Duodenal mucosa (tissue), 2 donors: Measurements from ENCODE around the gene KIF15.

Experiments
- H3K27ac ChIP-seq: one replicate; pipeline ENCODE4 v1.7.0; 2013; ENCODE audit warnings: low read depth, low read length
- H3K27me3 ChIP-seq, 2 donors: one replicate each; pipeline ENCODE4 v1.7.0; 2013; ENCODE audit warnings: low read length in 2 of 2, control low read depth in 1 of 2; ENCODE audit not compliant: insufficient read depth in 2 of 2, control insufficient read depth in 1 of 2
- H3K36me3 ChIP-seq, 2 donors: one replicate each; pipeline ENCODE4 v1.7.0; 2013; ENCODE audit warnings: low read length in 2 of 2, control low read depth in 1 of 2; ENCODE audit not compliant: insufficient read depth in 2 of 2, control insufficient read depth in 1 of 2
- H3K4me1 ChIP-seq, 2 donors: one replicate each; pipeline ENCODE4 v1.7.0; 2013; ENCODE audit warnings: low read length in 2 of 2, control low read depth in 1 of 2; ENCODE audit not compliant: insufficient read depth in 2 of 2, control insufficient read depth in 1 of 2
- H3K4me3 ChIP-seq, 2 donors: one replicate each; pipeline ENCODE4 v1.7.0; 2013; ENCODE audit warnings: low read length in 2 of 2, low read depth in 1 of 2
- H3K9ac ChIP-seq, 2 donors: one replicate each; pipeline ENCODE4 v1.7.0; 2013; ENCODE audit warnings: low read length in 2 of 2, low read depth in 1 of 2
- H3K9me3 ChIP-seq, 2 donors: one replicate each; pipeline ENCODE4 v1.7.0; 2013; ENCODE audit warnings: low read length in 2 of 2, control low read depth in 1 of 2; ENCODE audit not compliant: control insufficient read depth in 1 of 2

The KIF15 gene

DNA sequence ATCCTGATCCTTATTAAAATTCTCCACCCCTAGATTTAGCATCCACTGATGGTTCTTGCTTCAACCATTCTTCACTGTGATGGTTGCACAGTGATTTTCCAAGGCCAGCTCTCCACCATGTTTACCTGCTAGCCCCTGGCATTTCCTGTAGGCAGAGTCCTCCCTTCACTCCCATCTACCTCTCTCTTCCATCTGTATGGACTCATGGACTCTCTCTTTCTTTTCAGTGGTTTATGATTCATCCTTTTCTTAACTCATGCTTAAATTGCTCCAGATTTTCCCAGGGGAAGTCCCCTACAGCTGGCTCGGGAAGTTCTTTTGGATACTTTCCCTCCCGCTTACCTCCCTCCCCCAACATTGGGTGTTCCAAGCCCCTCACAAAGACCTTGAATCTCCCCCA lies 131.5 kb downstream of the KIF15 start:
- no peaks in the 10 kb centered on the region for H3K36me3 ChIP-seq
- no peak overlapping the region for H3K4me3 ChIP-seq
- H3K9me3 ChIP-seq, result no peaks in the 10 kb centered on the region
- no peaks in the 10 kb centered on the region for H3K4me1 ChIP-seq
- no peak overlapping the region for H3K27ac ChIP-seq
- H3K9ac ChIP-seq, result no peak overlapping the region
- no peaks in the 10 kb centered on the region for H3K27me3 ChIP-seq

DNA sequence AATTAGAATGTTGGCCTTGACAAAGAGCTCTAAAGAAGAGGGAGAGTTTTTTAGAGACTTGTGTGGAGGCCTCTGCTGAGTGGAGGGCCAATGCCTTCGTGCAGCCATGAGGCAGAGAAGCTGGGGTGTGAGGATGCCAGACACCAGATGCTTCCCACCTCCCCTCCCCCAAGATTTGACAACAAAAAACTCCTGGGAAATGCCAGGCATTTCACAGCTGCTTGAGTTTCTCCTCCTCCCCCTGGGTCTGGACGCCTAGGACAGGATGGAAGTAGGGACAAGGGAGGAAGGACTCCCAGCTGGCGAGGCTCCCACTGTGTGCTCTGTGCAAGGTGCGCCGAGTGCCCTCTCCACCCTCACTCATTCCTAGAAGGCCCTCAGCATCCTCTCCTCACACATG lies 132.9 kb downstream of the KIF15 start:
- no peak overlapping the region for H3K9ac ChIP-seq

GRCh38 chr3:44896440-44896839 lies 134.8 kb downstream of the KIF15 start:
- Histone ChIP-seq H3K27ac (no peak overlapping the region), H3K9ac (no peak overlapping the region), H3K4me3 (no peak overlapping the region), H3K27me3 (peaks cover 0 to 4% of the 10 kb centered on the region in 2 donors), H3K4me1 (no peaks in the 10 kb centered on the region), H3K36me3 (no peaks in the 10 kb centered on the region), H3K9me3 (no peaks in the 10 kb centered on the region)

More for the DNA sequence above, 132.9 kb downstream of the KIF15 start:
- no peaks in the 10 kb centered on the region for H3K4me1 ChIP-seq
- no peak overlapping the region for H3K4me3 ChIP-seq
- H3K27ac ChIP-seq, result no peak overlapping the region
- H3K9me3 ChIP-seq, result no peaks in the 10 kb centered on the region
- H3K27me3 ChIP-seq, result peaks cover 0 to under 1% of the 10 kb centered on the region in 2 donors
- no peaks in the 10 kb centered on the region for H3K36me3 ChIP-seq

GRCh38 chr3:44899683-44900367 lies 138.2 kb downstream of the KIF15 start:
- Histone ChIP-seq H3K4me3 (no peak overlapping the region), H3K27me3 (peaks cover 0 to 4% of the 10 kb centered on the region in 2 donors), H3K36me3 (no peaks in the 10 kb centered on the region)

GRCh38 chr3:44902628-44903027 lies 141.0 kb downstream of the KIF15 start:
- no peaks in the 10 kb centered on the region for H3K36me3 ChIP-seq
- no peak overlapping the region for H3K27ac ChIP-seq
- H3K4me3 ChIP-seq, result no peak overlapping the region
- no peaks in the 10 kb centered on the region for H3K4me1 ChIP-seq
- no peaks in the 10 kb centered on the region for H3K9me3 ChIP-seq
- H3K9ac ChIP-seq, result no peak overlapping the region
- H3K27me3 ChIP-seq, result peaks cover 0 to 4% of the 10 kb centered on the region in 2 donors

More at GRCh38 chr3:44899683-44900367, 138.2 kb downstream of the KIF15 start:
- Histone ChIP-seq H3K27ac (no peak overlapping the region), H3K9me3 (no peaks in the 10 kb centered on the region), H3K4me1 (no peaks in the 10 kb centered on the region), H3K9ac (no peak overlapping the region)
